Bronchial epithelial cell (primary cell): ENCODE results near the gene APP. TPM values are rescaled to one million over a fixed set of nuclear protein-coding genes. Genes with fewer than 3 reads are reported as not detected.
"Not testable (repeated sequence)": the region's sequence is repeated elsewhere in the genome, so short reads cannot be mapped to it uniquely, and the experiment has no call there.

Experiments used
- DNase-seq: peaks from one replicate; pipeline ENCODE4 v3.0.0-alpha.2; 2010; ENCODE audit warnings: low read depth
- FAIRE-seq: peaks from 2 replicates; lab custom pipeline; 2011; peaks lifted over from hg19 to GRCh38; lab: Jason Lieb, UNC
- H3K27me3 ChIP-seq: 2 replicates; pipeline ENCODE4 v1.5.1; 2011; ENCODE audit warnings: low read length; ENCODE audit not compliant: control insufficient read depth, insufficient read depth
- H3K36me3 ChIP-seq: 2 replicates; pipeline ENCODE4 v1.5.1; 2011; ENCODE audit warnings: low read length; ENCODE audit not compliant: control insufficient read depth, insufficient read depth
- H3K4me3 ChIP-seq: 2 replicates; pipeline ENCODE4 v1.5.1; 2011; ENCODE audit warnings: mild to moderate bottlenecking, low read depth, low read length, control low read depth
- CTCF ChIP-seq: IDR thresholded peaks from 2 replicates; pipeline ENCODE4 v1.5.1; 2011; ENCODE audit warnings: mild to moderate bottlenecking, moderate library complexity, low read length, control low read depth, inconsistent platforms; ENCODE audit not compliant: insufficient read depth, severe bottlenecking
- total RNA-seq: library from RNA; depleted of rRNA; stranded (reverse); fragments of >200 nt; gene quantifications from 2 replicates; pipeline ENCODE4 v1.2.1, GENCODE V29; 2014

APP gene
- total RNA-seq, 1 donor from 2014 or later: 745 TPM

GRCh38 chr21:26025536-26026512 lies 144.7 kb downstream of the APP start:
- peaks cover 5% of the 10 kb centered on the region for H3K36me3 ChIP-seq
- H3K27me3 ChIP-seq: no peaks in the 10 kb centered on the region
- no peak for TF ChIP-seq CTCF
- DNase-seq: no peak
- FAIRE-seq: no peak
- no peak overlapping the region for H3K4me3 ChIP-seq

- DNase-seq, H3K36me3 ChIP-seq, H3K4me3 ChIP-seq, H3K27me3 ChIP-seq, FAIRE-seq: not testable (repeated sequence)
Measured at GRCh38 chr21:26023406-26023805, 147.2 kb downstream of the APP start.

- H3K27me3 ChIP-seq, DNase-seq, FAIRE-seq, H3K36me3 ChIP-seq, H3K4me3 ChIP-seq: not testable (repeated sequence)
Measured at GRCh38 chr21:26022598-26023337, 147.8 kb downstream of the APP start.

- Histone ChIP-seq H3K36me3 (no peaks in the 10 kb centered on the region), H3K27me3 (no peaks in the 10 kb centered on the region), H3K4me3 (no peak overlapping the region)
- FAIRE-seq (no peak), DNase-seq (no peak)
- no peak for TF ChIP-seq CTCF
Measured at GRCh38 chr21:26020510-26020909, 150.1 kb downstream of the APP start.

- no peaks in the 10 kb centered on the region for H3K27me3 ChIP-seq
- no peak for TF ChIP-seq CTCF
- H3K36me3 ChIP-seq: no peaks in the 10 kb centered on the region
- DNase-seq (no peak), FAIRE-seq (no peak)
- H3K4me3 ChIP-seq: no peak overlapping the region
Measured at GRCh38 chr21:26020081-26020480, 150.5 kb downstream of the APP start.

- DNase-seq: no peak
- no peak for FAIRE-seq
- H3K27me3 ChIP-seq: no peaks in the 10 kb centered on the region
- H3K36me3 ChIP-seq: no peaks in the 10 kb centered on the region
- TF ChIP-seq CTCF: no peak
- H3K4me3 ChIP-seq: no peak overlapping the region
Measured at GRCh38 chr21:26019236-26019635, 151.3 kb downstream of the APP start.
